PC-3 (cell line): ENCODE data around the gene POM121C. TPM values are rescaled to one million over a fixed set of nuclear protein-coding genes. Genes with fewer than 3 reads are reported as not detected.

Experiments used
- total RNA-seq: library from RNA; depleted of rRNA; stranded (reverse); fragments of >200 nt; gene quantifications from 2 replicates; pipeline ENCODE4 v1.2.3, GENCODE V29; 2014; rRNA removed

POM121C gene
- total RNA-seq, 1 experiment from 2014 or later: 11.0 TPM

Other genes starting within 250 kb of the POM121C start
- gene TRIM73, start 90.7 kb downstream of the POM121C start, total RNA-seq: 5.2 and 6.4 TPM in 2 replicates
- 0.18 TPM in 1 of 2 replicates, not detected in the other for gene SPDYE5, start 6.0 kb upstream of the POM121C start, total RNA-seq